22Rv1 (cell line): ENCODE results near the gene CELF2.

Experiments used
- H3K27ac ChIP-seq: fragments of 450-650 bp; 2 replicates; pipeline ENCODE4 v1.5.1; 2017
- CTCF ChIP-seq: fragments of 450-650 bp; IDR thresholded peaks from 2 replicates; pipeline ENCODE4 v1.5.1; 2017; ENCODE audit warnings: mild to moderate bottlenecking
- ZFX ChIP-seq: fragments of 450-650 bp; IDR thresholded peaks from 2 replicates; pipeline ENCODE4 v1.6.1; 2017; ENCODE audit warnings: antibody characterized with exemption, borderline replicate concordance

Gene CELF2

GRCh38 chr10:11043039-11043438 is 25.4 kb downstream of the CELF2 start:
- no peak for TF ChIP-seq ZFX
- no peak for TF ChIP-seq CTCF
- H3K27ac ChIP-seq = no peak overlapping the region

GRCh38 chr10:11043446-11044127 is 25.9 kb downstream of the CELF2 start:
- no peak for TF ChIP-seq ZFX
- no peak for TF ChIP-seq CTCF
- H3K27ac ChIP-seq = no peak overlapping the region

GRCh38 chr10:11045487-11045886 is 27.8 kb downstream of the CELF2 start:
- no peak for TF ChIP-seq ZFX
- TF ChIP-seq CTCF = no peak

GRCh38 chr10:11045995-11046775 is 28.5 kb downstream of the CELF2 start:
- H3K27ac ChIP-seq = no peak overlapping the region

More at GRCh38 chr10:11045487-11045886, 27.8 kb downstream of the CELF2 start:
- H3K27ac ChIP-seq = no peak overlapping the region

GRCh38 chr10:11046776-11047160 is 29.1 kb downstream of the CELF2 start:
- TF ChIP-seq ZFX = no peak
- TF ChIP-seq CTCF = no peak
- H3K27ac ChIP-seq = no peak overlapping the region

More at GRCh38 chr10:11045995-11046775, 28.5 kb downstream of the CELF2 start:
- TF ChIP-seq CTCF = no peak
- TF ChIP-seq ZFX = no peak

GRCh38 chr10:11048707-11049278 is 31.1 kb downstream of the CELF2 start:
- TF ChIP-seq CTCF = no peak
- TF ChIP-seq ZFX = no peak
- H3K27ac ChIP-seq = no peak overlapping the region

- TF ChIP-seq ZFX (no peak), CTCF (no peak)
- H3K27ac ChIP-seq = no peak overlapping the region
These were observed 32.1 kb downstream of the CELF2 start for GRCh38 chr10:11049806-11050205.
